ENCODE results near the gene ATN1. TPM values are rescaled to one million over a fixed set of nuclear protein-coding genes. Genes with fewer than 3 reads are reported as not detected.

Gene ATN1
- total and polyA plus RNA-seq, 3 donors from 2014 or later, result 40.5 to 73.2 (median 63.4) TPM

GRCh38 chr12:6962285-6963015 is 34.7 kb downstream of the ATN1 start:
- Histone ChIP-seq H3K36me3 (ENCODE audit: low read depth, missing control alignments) (no peaks in the 10 kb centered on the region), H3K27me3 (no peaks in the 10 kb centered on the region), H3K27ac (peak overlapping the region; percentile 55 to 68), H3K9me3 (no peaks in the 10 kb centered on the region), H3K4me1 (peaks cover 22% of the 10 kb centered on the region), H3K4me3 (no peak overlapping the region)
- no peak for DNase-seq
- TF ChIP-seq POLR2A (IDR thresholded peaks at IDR 0.05), result no peak
- TF ChIP-seq, protein P1, sequence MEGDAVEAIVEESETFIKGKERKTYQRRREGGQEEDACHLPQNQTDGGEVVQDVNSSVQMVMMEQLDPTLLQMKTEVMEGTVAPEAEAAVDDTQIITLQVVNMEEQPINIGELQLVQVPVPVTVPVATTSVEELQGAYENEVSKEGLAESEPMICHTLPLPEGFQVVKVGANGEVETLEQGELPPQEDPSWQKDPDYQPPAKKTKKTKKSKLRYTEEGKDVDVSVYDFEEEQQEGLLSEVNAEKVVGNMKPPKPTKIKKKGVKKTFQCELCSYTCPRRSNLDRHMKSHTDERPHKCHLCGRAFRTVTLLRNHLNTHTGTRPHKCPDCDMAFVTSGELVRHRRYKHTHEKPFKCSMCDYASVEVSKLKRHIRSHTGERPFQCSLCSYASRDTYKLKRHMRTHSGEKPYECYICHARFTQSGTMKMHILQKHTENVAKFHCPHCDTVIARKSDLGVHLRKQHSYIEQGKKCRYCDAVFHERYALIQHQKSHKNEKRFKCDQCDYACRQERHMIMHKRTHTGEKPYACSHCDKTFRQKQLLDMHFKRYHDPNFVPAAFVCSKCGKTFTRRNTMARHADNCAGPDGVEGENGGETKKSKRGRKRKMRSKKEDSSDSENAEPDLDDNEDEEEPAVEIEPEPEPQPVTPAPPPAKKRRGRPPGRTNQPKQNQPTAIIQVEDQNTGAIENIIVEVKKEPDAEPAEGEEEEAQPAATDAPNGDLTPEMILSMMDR (IDR thresholded peaks at IDR 0.05), result no peak
- intact Hi-C loops (cut with DNase I; ENCODE audit: low total_unique reads), result no loop called here
- 85 to 90% methylated on average over 12 to 25 of the region's 25 CpGs for WGBS, 2 donors

DNA sequence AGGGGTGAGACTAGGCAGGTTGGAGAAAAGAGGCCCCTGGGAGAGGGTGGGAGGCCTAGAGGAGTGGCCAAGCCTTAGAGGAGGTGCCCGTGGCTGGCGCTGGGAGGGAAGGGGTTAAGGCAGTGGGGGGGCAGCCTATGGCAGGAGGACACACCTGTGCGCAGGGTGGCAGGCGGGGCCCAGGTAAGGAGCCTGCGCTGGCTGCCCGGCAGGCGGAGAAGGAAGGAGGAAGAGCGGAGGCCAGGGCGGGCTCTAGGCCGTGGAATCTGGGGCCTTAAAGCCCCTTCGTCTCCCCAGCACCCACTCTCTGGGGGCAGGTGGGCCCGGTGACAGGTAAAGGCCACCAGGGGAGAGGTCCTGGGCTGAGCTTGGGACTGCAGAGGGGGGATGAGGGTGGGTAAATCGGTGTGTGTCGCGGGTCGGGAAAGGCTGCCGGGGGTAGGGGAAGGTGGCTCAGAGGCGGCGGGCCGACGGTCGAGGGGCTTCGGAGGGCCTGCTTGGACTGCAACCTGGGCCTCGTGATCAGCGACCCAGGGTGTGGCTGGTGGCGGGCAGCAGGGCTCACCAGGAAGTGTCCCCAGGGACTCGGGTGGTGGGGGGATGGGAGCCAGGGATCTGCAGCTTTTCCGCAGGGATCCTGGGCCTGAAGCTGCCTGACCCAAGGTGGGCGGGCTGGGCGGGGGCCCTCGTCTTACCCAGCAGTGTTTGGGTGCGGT is 35.4 kb downstream of the ATN1 start:
- Histone ChIP-seq H3K9me3 (no peaks in the 10 kb centered on the region), H3K4me1 (peaks cover 22% of the 10 kb centered on the region), H3K27ac (peak overlapping the region in 1 of 2 donors; percentile 68), H3K36me3 (ENCODE audit: low read depth, missing control alignments) (no peaks in the 10 kb centered on the region), H3K27me3 (no peaks in the 10 kb centered on the region), H3K4me3 (no peak overlapping the region)
- DNase-seq, result no peak
- TF ChIP-seq POLR2A (IDR thresholded peaks at IDR 0.05), result no peak
- TF ChIP-seq, protein P1 (IDR thresholded peaks at IDR 0.05), result no peak
- intact Hi-C loops (cut with DNase I; ENCODE audit: low total_unique reads), result no loop called here
- 83 to 85% methylated on average over 25 to 32 of the region's 32 CpGs for WGBS, 2 donors

DNA sequence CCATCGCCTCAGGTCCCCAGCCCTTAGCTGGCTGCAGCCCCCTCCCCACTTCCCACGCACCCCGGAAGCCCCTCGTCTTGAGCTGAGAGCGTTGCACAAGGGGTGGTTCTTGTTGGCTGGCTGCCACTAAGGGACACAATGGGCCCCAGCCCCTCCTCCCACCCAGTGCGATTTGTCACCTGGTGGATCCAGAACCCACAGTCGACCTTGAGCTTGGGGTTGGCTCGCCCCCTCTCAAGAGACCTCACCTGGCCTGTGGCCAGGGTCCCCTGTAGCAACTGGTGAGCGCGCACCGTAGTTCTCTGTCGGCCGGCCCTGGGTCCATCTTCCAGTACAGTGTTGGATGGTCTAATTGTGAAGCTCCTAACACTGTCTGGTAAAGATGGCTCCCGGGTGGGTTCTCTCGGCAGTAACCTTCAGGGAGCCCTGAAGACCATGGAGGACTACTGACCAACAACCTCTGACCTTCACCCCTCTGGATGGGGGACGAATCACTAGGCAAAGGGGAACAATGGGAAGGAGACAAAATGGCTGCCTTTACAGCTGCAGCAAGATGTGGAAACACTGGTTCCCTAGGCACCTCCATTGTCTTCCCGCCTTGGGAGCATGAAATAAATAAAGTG is 36.1 kb downstream of the ATN1 start:
- 72 to 86% methylated on average over 6 to 17 of the region's 17 CpGs for WGBS, 2 donors
- Histone ChIP-seq H3K9me3 (no peaks in the 10 kb centered on the region), H3K4me3 (no peak overlapping the region), H3K36me3 (ENCODE audit: low read depth, missing control alignments) (no peaks in the 10 kb centered on the region), H3K27ac (peak overlapping the region in 1 of 2 donors; percentile 79), H3K27me3 (no peaks in the 10 kb centered on the region), H3K4me1 (peaks cover 26% of the 10 kb centered on the region)
- intact Hi-C loops (cut with DNase I; ENCODE audit: low total_unique reads), result no loop called here
- DNase-seq, result no peak
- TF ChIP-seq POLR2A (IDR thresholded peaks at IDR 0.05), result no peak
- TF ChIP-seq, protein P1 (IDR thresholded peaks at IDR 0.05), result no peak

DNA sequence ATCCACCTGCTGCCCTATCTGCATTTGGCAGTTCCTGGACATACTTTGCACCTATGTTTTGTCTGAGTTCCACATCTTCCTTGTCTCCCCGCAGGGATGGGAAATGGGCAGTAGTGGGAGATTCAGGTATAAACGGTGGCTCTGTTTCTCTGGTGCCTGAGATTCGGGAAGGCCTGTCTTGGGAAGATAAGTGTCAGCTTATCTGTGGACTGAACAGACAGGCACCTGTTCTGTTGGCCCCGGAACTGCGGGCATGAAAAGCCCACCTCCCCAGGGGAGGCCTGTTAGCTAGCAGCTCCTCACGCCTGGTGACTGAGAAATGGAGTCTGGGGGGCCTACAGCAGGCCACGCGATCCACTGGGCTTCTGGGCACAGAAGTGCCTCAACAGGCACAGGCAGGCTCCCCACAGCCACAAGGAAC is 36.9 kb downstream of the ATN1 start:
- intact Hi-C loops (cut with DNase I; ENCODE audit: low total_unique reads), result no loop called here
- peak overlapping the region in 1 of 2 donors; percentile 79 for H3K27ac ChIP-seq
- no peak overlapping the region for H3K4me3 ChIP-seq
- TF ChIP-seq POLR2A (IDR thresholded peaks at IDR 0.05), result no peak
- TF ChIP-seq, protein P1 (IDR thresholded peaks at IDR 0.05), result no peak
- H3K27me3 ChIP-seq, result no peaks in the 10 kb centered on the region
- H3K4me1 ChIP-seq, result peaks cover 33% of the 10 kb centered on the region
- no peak for DNase-seq
- no peaks in the 10 kb centered on the region for H3K9me3 ChIP-seq
- H3K36me3 ChIP-seq (ENCODE audit: low read depth, missing control alignments), result no peaks in the 10 kb centered on the region
- 63 to 75% methylated on average over 5 to 8 of the region's 8 CpGs for WGBS, 2 donors
